NCI-H146 (cell line): ENCODE data around the gene EPHB1.

Source experiments
- DNase-seq: peaks from one replicate; lab custom pipeline; 2025; lab: John Stamatoyannopoulos, UW

Gene EPHB1

DNA sequence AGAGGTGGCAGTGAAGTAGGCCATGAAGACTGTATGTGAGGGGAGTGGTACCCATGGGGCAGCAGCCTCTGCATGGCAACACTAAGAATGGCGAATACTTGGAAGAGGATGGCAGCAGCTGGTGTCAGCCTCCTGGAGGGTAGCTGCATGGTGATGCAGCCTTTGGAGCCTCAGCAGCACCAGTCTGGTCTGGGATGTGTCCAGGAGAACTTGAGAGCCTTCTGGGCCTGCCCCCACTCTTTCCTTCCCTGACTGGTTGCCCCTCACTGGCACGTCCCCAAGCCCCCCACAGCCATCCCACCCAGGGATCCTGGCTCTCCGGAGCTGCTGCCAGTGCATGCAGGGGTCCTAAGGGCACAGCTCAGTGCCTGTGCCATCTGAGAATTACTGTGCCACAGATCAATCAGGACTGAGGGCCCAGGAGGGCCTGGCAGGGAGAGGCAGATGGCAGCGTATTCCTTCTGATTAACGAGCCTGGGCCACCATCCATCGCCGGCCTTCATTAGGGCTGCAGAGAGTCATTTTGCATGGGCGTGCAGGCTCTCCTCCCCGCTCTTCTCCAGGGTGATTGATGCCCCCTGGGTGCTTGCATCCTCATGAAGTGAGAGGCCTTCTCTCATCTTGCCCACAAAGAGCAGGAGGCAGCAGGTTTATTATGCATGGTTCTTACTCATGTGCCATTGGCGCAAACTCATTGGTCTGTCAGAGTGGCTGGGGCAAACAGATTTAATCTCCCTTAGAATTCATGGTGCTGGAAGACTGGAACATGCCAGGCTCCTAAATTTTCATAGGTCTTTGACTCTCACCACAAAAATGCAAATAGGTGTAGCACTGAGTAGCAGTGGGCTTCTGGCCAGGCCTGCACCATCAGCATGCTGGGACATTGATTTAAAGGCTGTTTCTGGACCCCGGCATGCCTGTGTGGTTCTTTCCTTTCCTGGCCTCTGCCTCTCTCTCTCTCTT, 116.8 kb downstream of the EPHB1 start:
- no peak for DNase-seq

DNA sequence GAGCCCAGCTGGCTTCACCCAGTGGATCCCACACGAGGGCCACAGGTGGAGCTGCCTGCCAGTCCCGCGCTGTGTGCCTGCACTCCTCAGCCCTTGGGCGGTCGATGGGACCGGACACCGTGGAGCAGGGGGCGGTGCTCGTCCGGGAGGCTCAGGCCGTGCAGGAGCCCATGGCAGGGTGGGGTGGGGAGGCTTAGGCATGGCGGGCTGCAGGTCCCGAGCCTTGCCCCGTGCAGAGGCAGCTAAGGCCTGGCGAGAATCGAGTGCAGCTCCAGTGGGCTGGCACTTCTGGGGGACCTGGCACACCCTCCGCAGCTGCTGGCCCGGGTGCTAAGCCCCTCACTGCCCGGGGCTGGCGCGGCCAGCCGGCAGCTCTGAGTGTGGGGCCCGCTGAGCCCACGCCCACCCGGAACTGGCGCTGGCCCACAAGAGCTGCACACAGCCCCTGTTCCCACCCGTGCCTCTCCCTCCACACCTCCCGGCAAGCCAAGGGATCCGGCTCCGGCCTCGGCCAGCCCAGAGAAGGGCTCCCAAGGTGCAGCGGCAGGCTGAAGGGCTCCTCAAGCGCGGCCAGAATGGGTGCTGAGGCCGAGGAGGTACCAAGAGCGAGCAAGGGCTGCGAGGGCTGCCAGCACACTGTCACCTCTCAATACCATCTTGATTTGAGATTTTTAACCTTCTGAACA, 121.4 kb downstream of the EPHB1 start:
- DNase-seq, result no peak

DNA sequence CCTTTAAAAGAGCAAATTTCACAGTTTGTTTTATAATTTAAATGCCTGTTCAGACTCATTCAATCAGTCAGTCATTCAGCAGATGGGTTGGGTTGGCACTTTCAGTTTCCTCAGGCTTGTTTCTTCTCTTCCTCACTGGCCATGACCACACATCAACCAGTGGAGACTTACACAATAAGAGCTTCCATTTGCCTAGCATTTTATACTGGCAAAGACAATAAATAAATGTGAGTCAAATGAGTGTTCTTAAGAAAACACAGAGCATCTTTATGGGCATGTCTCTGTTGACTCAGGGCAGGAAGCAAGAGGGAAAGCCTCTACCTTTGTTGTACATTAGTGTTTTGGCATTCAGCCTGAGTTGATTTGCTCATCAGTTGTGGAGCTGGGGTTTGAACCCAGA, 122.6 kb downstream of the EPHB1 start:
- DNase-seq, result no peak

DNA sequence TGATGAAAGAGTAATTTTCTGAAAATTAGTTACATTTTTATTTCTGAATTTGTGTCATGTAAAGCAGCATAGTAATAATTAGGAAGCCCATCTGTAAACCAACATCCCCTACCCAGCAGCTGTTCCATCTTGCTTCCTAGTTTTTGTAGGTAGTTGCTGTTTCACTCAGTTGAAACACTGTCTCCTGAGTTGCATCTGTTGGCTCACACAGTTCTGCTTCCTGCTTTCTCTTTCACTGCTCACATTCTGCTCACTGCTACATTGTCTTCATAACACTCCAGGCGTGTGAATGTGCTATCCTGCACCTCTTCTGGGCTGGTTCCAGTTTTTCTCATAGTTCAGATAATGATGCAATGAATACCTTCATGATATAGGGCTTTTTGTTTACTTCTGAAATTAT, 123.4 kb downstream of the EPHB1 start:
- no peak for DNase-seq

DNA sequence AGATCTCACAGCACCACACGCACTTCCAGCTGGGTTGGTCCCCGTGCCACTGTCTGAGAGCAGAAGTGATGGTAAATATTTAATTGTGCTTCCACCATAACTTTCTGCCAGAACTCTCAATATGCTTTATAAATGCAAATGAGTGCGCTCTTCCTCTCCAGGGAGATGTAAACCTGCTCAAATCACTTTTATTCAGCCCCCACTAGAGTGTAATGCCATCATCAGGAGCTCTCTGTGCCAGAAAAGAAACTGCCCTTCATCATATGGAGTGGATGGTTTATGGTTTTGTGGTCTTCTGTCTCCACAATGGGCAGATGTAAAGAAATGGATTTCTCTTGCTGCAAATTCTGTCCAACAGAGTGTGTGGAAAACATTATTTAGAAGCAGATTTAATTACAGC, 127.0 kb downstream of the EPHB1 start:
- DNase-seq, result no peak

DNA sequence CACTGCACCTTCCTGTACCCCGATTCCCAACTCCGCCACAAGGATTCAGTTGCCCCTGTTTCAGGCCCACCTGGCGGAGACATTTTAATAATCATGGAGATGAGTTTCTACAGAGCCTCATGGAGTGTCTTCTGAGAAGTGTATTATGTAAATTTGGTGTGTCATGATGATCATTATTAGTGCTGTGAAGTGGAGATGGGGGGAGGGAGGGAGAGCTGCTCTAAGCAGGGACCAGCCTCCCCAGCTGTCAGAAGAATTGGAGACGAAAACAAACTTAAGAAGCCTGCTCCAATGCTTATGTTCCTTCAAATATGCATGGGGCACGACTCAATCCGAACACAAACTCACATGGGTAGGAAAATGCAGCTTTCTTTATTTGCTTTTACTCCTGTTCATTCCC, 127.8 kb downstream of the EPHB1 start:
- DNase-seq, result no peak

DNA sequence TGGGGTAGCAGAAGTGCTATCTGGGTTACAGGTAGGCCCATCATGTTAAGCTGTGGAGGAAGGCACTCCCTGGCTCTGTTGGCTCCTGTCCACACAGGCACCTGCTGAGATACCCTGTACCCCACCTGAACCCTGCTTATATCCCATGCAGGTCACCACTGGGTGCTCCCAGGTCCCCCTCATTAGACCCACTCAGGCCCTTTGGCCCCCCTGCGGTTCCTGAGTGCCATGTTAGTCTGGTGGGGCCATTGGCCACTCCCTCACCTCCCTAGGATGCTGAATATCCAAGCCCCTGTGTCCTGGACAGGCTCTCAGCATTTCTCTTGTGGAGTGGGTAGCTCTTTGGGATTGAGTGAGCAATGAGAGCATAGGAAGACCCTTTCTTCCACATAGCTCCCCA, 128.2 kb downstream of the EPHB1 start:
- DNase-seq, result no peak

DNA sequence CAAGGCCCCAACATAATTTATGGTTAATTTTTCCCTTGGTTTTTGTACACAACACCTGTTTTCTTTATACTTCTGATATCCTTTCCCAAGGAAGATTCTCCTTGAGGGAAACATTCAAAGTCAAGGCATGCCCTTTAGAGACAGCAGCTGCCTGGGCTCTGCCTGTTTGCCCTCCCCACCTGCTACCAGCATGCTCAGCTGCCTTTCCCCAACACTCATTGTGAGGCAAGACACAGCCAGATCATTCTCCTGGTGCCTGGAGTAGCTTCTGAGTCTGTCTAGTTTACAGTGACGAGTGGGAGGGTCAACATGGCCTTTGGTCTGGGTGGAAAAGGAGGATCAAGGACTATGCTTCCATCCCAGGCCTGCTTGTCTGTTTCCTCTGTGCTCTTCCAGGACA, 132.5 kb downstream of the EPHB1 start:
- no peak for DNase-seq

DNA sequence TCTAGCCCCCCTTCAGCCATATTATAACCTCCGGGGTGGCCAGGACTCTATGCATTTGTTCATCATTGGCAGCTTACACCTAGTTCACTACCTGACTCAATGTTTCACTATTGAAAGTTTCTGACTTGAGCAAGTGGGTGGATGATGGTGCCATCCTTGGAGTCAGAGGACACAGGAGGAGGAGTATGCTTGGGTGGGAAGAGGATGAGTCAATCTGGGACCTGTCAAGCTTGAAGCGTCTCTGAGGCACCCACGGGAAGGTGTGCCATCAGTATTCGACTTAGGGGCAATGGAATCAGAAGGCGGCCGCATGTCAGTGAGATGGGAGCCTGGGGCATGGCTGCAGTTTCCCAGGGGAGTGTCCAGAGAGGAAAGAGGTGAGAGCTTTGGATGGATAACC, 133.3 kb downstream of the EPHB1 start:
- DNase-seq, result no peak

DNA sequence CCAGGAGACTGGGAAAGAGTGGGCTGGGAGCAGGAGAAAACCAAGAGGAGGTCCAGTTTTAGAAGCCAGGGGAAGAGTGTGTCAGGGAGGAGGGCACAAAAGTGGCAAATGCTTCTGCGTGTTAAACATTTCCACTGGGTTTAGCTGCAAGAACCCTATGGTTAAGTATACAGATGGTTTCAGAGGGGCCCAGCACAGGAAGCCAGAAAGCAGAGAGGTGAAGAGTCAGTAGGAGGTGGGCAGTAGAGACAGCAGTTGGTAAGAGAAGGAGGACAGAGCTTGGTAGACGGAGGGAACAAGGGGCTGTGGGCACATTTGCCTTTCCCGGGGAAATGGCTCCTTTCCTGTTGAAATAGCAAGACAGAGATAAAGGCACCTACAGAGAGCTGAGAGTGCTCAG, 133.8 kb downstream of the EPHB1 start:
- DNase-seq, result no peak

DNA sequence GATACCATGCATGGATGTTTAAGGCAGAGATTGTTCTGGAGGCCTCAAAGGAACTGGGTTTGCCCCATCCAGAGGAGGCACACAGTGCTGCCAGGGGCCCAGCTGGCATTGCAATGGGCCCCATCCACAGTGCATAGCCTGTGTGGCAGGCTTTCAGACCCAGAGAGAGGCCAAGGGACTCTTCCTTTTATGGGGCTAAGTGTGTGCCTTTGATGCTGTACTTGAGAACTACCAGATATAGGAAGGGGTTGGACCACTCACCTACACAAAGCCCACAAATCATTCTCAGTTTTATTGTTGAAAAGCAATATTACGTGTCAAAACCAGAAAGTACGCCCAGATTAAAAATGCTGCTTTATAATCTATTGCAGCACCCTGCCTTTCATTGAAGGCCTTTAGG, 134.9 kb downstream of the EPHB1 start:
- no peak for DNase-seq

DNA sequence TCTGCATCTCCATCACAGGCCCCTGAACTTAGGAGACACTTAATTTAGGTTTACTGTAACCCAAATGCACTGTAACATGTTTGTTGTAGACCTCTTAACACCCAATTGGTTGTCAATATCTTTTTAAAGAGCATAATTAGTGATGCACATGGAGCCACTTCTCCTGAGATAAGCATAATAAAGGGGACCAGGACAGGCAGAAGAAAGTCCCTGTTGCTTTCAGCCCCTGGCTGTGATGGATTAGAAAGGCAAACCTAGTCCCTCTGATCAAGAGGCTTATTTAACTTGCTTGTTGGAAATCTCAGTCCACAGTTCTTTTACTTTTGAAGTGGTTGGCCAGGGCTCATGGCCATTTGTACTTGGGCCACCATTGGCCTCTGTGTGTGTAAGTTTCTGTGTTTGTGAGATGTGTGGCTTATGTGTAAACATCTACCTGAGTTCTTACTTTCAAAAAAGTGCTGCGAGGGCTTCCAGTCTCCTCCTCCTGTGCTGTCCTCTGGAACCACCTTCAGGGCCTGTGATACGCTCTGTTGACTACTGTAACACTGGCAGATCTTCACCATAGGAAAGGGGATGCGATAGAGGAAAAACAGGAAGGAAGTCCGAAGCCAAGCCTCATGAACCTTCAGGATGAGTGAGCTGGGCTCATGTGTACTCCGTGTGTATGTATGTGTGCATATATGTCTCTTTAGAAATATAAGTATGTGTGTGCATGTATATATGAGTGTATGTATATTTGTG, 136.2 kb downstream of the EPHB1 start:
- no peak for DNase-seq

DNA sequence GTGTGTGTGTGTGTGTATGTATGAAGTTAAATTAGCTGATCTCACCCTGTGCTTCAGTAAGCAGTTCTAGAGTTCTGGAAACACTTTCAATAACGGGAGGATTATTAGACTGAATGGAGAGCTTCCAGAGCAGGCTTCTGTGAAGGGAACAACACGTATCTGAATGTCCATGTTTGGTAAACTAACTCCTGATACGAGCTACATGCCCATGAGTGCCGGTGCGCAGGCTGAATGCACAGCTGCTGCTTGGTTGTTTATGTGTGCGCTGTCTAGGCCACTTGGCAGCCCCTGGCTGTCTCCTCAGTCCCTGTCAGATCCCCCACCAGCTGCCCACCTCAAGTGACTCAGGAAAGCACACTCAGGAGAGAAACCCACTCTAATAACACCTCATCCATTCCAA, 137.0 kb downstream of the EPHB1 start:
- DNase-seq, result no peak

DNA sequence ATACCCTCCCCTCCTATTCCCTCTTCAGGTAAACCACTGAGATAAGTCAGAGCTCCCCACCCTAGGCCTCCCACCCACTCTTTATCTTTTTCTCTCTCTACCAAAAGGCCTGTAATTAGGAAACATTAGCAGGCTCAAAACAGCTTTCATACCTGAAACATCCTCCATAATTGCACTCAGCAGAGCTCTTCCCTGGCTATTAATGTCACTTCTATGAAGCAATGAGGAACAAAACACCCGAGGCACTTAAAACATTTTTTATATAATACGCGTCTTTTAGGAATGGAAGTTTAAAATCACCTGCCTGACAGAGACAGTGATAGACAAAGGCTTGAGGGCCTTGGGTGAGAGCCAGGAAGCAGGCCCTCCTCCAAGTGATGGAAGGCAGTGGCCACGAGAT, 138.9 kb downstream of the EPHB1 start:
- peak; percentile 82 for DNase-seq

DNA sequence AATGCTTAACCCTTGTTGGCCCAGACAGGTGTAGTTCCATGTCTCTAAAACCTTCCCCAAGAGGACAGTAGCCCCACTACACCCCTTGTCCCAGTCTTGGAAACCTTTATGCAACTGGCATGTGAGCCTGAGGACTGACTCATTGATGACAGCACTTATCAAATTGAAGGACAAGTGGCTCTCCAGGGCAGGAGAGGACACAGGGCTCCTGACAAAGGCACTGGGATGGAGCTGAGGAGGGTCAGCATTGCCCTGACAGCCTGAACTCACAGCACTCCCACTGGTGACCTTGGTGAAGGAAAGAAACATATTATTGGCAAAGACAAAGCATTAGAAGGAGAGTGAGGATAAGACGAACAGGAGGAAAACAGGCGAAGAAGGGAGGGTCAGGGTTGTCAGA, 139.9 kb downstream of the EPHB1 start:
- no peak for DNase-seq

DNA sequence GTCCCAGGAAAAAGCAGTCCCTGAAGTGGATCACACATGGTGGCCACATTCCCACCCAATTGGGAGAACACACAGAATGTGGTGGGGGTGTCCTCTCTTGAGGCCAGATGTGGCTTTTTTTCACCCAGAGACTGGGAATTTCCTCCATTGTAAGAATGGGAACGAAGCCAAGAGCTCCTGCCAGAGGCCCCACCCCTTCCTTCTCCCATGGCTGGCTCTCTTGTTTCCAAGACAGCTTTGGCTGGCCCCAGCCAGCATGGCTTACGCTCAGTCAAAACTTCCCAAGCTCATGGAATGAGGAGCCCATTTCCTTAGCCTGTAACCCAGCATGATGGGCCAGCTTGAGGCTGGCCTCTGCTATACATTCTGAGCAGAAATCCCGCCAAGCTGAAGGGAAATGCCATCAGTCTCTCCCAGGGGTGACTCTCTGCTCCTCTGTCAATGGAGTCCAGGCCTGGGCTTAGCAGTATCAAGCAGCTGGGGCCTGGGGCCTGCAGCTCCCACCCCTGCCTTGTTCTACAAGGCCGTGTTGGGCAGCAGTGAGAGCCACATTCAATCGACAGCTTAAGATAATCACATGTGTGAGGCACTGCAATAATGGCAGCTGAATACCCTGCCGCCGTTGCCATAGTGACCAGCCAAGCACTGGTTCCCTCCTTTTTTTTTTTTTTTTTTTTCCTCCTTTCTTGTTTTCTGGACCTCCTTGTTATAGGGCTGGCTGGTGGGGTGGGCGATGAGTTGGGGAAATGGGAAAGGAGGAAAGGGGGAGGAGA, 142.4 kb downstream of the EPHB1 start:
- DNase-seq, result peak; percentile 97

DNA sequence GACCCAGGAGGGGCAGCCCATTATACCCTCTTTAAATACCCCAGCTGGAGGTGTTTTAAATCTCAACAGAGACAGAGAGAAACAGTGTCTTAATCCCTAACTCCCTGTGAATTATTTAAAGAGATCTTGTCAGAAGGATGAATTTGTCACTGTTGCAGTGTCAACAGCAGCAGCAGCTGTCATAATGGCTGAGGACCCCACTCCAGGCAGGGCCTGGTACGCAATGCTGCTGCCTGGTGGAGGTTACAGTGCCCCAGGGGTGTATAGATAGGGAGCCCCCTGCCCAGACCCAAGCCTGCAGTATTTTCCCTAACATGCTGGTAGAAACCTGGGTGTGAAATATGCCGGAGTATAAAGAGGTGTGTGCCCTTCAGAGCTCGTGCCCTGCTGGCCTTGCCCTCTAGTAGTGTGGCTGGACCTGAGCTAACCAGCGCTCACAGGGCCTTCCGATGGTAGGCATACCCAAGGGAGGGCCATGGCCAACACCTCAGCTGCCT, 143.0 kb downstream of the EPHB1 start:
- DNase-seq, result peak; percentile 48

DNA sequence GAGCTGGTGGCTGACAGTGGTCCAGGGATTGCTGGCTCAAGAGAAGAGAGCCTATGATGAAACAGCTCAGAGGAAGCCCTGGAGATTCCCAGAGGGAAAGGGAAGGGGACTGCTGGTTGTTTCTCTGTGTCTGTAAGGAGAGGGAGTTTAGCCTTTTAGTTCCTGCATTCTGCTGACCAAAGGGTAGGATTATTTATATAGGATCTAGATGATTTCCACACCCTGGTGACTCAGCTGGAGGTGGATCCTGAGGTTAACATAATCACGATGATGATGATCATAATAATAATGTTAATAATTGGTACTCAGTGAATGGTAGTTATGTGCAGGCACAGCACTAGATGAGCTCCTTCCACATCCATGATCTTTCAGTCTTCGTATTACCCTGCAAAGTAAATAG, 144.9 kb downstream of the EPHB1 start:
- peak; percentile 28 for DNase-seq

DNA sequence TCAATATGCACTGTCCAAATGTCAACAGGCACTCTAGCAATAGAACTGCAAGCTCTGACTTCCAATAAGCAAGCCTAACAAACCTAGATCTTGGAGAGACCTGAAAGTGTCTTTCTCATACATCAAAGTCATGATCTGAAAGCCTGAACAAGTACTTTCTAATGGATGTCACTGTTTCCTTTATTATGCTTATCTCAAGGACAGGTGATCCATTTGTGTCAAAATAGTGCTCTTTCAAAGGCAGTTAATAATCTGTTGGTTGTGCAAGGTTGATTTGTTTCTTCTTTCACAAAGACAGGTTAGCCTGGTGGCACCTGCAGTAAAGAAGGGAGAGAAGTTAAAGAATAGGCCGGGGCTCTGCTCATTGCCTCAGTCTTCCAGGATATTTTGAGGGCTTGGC, 146.8 kb downstream of the EPHB1 start:
- DNase-seq, result peak; percentile 92

DNA sequence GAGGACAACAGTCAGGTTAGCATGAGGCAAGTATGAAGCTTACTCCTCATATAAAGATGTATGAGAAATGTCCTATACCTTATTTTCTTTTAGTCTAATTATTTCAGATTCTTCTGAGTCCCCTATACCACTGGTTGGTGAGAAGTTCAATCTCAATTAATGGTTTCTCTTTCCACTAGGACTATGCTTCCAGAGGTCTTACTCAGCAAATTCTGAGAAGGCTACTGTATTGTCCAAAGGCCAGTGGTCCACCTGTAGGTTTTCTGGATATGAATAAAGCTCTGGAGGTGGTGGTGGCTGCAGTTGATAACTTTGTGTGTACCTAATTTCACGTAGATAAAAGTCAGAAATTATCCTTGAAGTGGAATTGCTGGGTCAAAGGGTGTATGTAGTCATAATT, 149.4 kb downstream of the EPHB1 start:
- DNase-seq, result no peak

DNA sequence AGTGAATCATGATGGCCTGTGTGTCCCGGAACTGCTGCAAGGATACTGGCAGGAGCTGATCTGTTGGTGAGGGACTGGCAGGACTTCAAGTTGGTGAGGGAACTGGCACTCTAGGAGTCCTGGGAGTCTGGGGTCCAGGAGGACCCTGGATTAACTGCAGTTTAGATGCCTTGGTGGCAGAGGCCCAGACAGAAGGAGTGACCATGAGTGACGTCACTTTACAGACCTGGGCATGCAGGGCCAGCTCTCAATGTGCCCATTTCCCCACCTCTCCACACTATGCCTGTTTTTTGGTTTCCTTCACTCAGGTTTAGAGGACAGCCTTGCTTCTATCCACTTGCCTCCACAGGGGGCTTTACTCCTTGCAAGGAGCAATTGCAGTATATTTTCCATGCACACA, 154.1 kb downstream of the EPHB1 start:
- DNase-seq, result no peak

DNA sequence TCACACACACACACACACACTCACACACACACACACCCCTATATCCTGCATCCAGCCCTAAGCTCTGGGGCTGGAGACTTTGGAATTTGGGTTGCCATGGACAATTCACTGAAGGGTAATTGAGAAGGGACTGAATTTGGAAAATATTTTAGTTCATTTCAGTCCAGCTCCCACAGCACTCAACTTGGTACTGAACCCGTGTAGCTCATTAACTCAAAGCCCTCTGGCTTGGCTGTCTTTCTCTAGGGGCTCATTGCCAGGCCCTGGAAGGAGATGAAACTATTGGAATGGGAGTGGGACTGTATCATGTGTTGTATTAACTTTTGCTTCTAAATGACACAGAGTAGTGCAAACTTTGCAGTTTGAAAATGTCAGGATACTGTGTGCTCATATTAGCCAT, 157.3 kb downstream of the EPHB1 start:
- DNase-seq, result no peak
